COR-L47 (cell line): ENCODE results near the gene HGS.
A peak's percentile ranks its signal among the peaks of the same experiment; 100 is the strongest.
"Not testable (repeated sequence)": the region's sequence is repeated elsewhere in the genome, so short reads cannot be mapped to it uniquely, and the experiment has no call there.

ENCODE experiments used
- DNase-seq: peaks from one replicate; lab custom pipeline; 2025; lab: John Stamatoyannopoulos, UW

Gene HGS

GRCh38 chr17:81719410-81720266 lies 35.8 kb downstream of the HGS start:
- DNase-seq = no peak

- DNase-seq = no peak
These were observed 36.7 kb downstream of the HGS start for GRCh38 chr17:81720267-81721071.

GRCh38 chr17:81722184-81723120 lies 38.6 kb downstream of the HGS start:
- no peak for DNase-seq

- DNase-seq = no peak
These were observed 39.9 kb downstream of the HGS start for GRCh38 chr17:81723651-81724209.

GRCh38 chr17:81725439-81725838 lies 41.6 kb downstream of the HGS start:
- DNase-seq = no peak

- DNase-seq = no peak
These were observed 42.2 kb downstream of the HGS start for GRCh38 chr17:81726004-81726403.

GRCh38 chr17:81727324-81728031 lies 43.7 kb downstream of the HGS start:
- DNase-seq = peak; percentile 92

GRCh38 chr17:81733507-81734404 lies 49.9 kb downstream of the HGS start:
- peak; percentile 74 for DNase-seq

GRCh38 chr17:81734405-81735263 lies 50.8 kb downstream of the HGS start:
- no peak for DNase-seq

- DNase-seq = no peak
These were observed 51.7 kb downstream of the HGS start for GRCh38 chr17:81735264-81736102.

GRCh38 chr17:81737947-81738800 lies 54.4 kb downstream of the HGS start:
- DNase-seq = no peak

- no peak for DNase-seq
These were observed 55.1 kb downstream of the HGS start for GRCh38 chr17:81738801-81739393.

GRCh38 chr17:81739593-81739992 lies 55.8 kb downstream of the HGS start:
- not testable (repeated sequence) for DNase-seq

GRCh38 chr17:81740395-81740961 lies 56.7 kb downstream of the HGS start:
- DNase-seq = no peak

- no peak for DNase-seq
These were observed 57.3 kb downstream of the HGS start for GRCh38 chr17:81741049-81741593.
